SK-N-SH treated with all-trans-retinoic acid at 6 μM for 48 hours (cell line): ENCODE measurements around the gene C17orf100.

Source experiments
- ATAC-seq: fragments of 200-7000 bp; cut with Tn5 transposase; 3 replicates; pipeline ENCODE4 v1.9.1; 2020; ENCODE audit warnings: mild to moderate bottlenecking, moderate library complexity
- ARNTL ChIP-seq: fragments of 450-650 bp; formaldehyde crosslinking; IDR thresholded peaks from 2 replicates; pipeline ENCODE4 v1.5.0; 2020; ENCODE audit warnings: low read depth, mild to moderate bottlenecking, moderate library complexity, borderline replicate concordance
- CSDC2 ChIP-seq: fragments of 250-450 bp; sonication (Bioruptor Pico); IDR thresholded peaks from 2 replicates; pipeline ENCODE4 v1.5.0; 2020; ENCODE audit warnings: mild to moderate bottlenecking, moderate library complexity
- GLIS3 ChIP-seq: fragments of 250-450 bp; sonication (Bioruptor Pico); IDR thresholded peaks from 2 replicates; pipeline ENCODE4 v1.5.0; 2020; ENCODE audit warnings: mild to moderate bottlenecking, moderate library complexity
- ISL1 ChIP-seq: fragments of 250-450 bp; sonication (Bioruptor Pico); IDR thresholded peaks from 2 replicates; pipeline ENCODE4 v2.1.2; 2022; ENCODE audit warnings: mild to moderate bottlenecking, moderate library complexity
- OSR1 ChIP-seq: fragments of 250-450 bp; sonication (Bioruptor Pico); IDR thresholded peaks from 2 replicates; pipeline ENCODE4 v1.8.0; 2022; ENCODE audit warnings: moderate library complexity, mild to moderate bottlenecking, inconsistent platforms
- PPARA ChIP-seq: fragments of 250-450 bp; sonication (Bioruptor Pico); IDR thresholded peaks from 2 replicates; pipeline ENCODE4 v1.5.0; 2020; ENCODE audit warnings: mild to moderate bottlenecking, borderline replicate concordance
- RARB ChIP-seq: fragments of 250-450 bp; sonication (Bioruptor Pico); IDR thresholded peaks from 2 replicates; pipeline ENCODE4 v1.8.0; 2021; ENCODE audit warnings: mild to moderate bottlenecking, moderate library complexity
- SNAI2 ChIP-seq: fragments of 250-450 bp; sonication (Bioruptor Pico); IDR thresholded peaks from 2 replicates; pipeline ENCODE4 v1.5.0; 2020; ENCODE audit warnings: mild to moderate bottlenecking, moderate library complexity
- TOX ChIP-seq: fragments of 250-450 bp; sonication (Bioruptor Pico); IDR thresholded peaks from 2 replicates; pipeline ENCODE4 v1.8.0; 2021; ENCODE audit warnings: mild to moderate bottlenecking, moderate library complexity, borderline replicate concordance
- TSHZ2 ChIP-seq: fragments of 250-450 bp; sonication (Bioruptor Pico); IDR thresholded peaks from 2 replicates; pipeline ENCODE4 v1.5.0; 2020; ENCODE audit warnings: mild to moderate bottlenecking, moderate library complexity
- ZC3H10 ChIP-seq: fragments of 250-450 bp; sonication (Bioruptor Pico); IDR thresholded peaks from 2 replicates; pipeline ENCODE4 v1.5.1; 2021; ENCODE audit warnings: mild to moderate bottlenecking, moderate library complexity
- ZFP3 ChIP-seq: fragments of 250-450 bp; sonication (Bioruptor Pico); IDR thresholded peaks from 2 replicates; pipeline ENCODE4 v1.5.0; 2020; ENCODE audit warnings: mild to moderate bottlenecking, moderate library complexity
- ZFP30 ChIP-seq: fragments of 450-650 bp; formaldehyde crosslinking; IDR thresholded peaks from 2 replicates; pipeline ENCODE4 v1.5.0; 2022; ENCODE audit warnings: mild to moderate bottlenecking, moderate library complexity
- ZNF565 ChIP-seq: fragments of 450-650 bp; formaldehyde crosslinking; conservative IDR thresholded peaks from 2 replicates; pipeline ENCODE4 v1.5.0; 2020; ENCODE audit warnings: low read depth, mild to moderate bottlenecking, moderate library complexity
- ZNF8 ChIP-seq: fragments of 450-650 bp; formaldehyde crosslinking; IDR thresholded peaks from 2 replicates; pipeline ENCODE4 v1.5.0; 2020; ENCODE audit warnings: mild to moderate bottlenecking, moderate library complexity
- TF ChIP-seq, protein P1 (sequence below): fragments of 250-450 bp; sonication (Bioruptor Pico); IDR thresholded peaks from 2 replicates; pipeline ENCODE4 v1.8.0; 2021; ENCODE audit warnings: low read depth, mild to moderate bottlenecking, moderate library complexity, borderline replicate concordance
- TF ChIP-seq, protein P2 (sequence below): fragments of 250-450 bp; sonication (Bioruptor Pico); IDR thresholded peaks from 2 replicates; pipeline ENCODE4 v1.8.0; 2020; ENCODE audit warnings: mild to moderate bottlenecking, moderate library complexity, borderline replicate concordance
- TF ChIP-seq, protein P3 (sequence below): fragments of 250-450 bp; sonication (Bioruptor Pico); IDR thresholded peaks from 2 replicates; pipeline ENCODE4 v1.5.1; 2021; ENCODE audit warnings: mild to moderate bottlenecking, moderate library complexity

Gene C17orf100

DNA sequence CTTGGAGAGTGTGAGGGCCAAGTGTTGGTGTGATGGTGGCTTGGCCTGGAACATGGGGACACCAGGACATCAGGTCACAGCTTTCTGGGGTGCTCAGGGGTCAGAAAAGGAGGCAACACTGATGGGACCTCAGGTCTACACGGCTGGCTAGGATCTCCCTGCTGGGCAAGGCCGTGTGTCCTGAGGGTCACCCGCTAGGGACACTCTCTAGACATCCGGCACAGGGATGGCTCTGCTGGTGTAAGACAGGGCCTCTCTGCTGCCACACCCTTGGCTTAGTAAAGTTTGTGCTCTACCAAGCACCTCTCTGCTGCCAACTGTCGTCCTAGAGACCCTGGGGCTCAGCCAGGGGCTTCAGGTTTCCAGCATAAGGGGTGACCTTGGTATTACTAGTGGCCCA is 45.3 kb downstream of the C17orf100 start (continued):
- TF ChIP-seq TSHZ2 (CRISPR knock-in tag) (no peak), ZNF8 (CRISPR knock-in tag) (no peak)
- TF ChIP-seq, protein P1, sequence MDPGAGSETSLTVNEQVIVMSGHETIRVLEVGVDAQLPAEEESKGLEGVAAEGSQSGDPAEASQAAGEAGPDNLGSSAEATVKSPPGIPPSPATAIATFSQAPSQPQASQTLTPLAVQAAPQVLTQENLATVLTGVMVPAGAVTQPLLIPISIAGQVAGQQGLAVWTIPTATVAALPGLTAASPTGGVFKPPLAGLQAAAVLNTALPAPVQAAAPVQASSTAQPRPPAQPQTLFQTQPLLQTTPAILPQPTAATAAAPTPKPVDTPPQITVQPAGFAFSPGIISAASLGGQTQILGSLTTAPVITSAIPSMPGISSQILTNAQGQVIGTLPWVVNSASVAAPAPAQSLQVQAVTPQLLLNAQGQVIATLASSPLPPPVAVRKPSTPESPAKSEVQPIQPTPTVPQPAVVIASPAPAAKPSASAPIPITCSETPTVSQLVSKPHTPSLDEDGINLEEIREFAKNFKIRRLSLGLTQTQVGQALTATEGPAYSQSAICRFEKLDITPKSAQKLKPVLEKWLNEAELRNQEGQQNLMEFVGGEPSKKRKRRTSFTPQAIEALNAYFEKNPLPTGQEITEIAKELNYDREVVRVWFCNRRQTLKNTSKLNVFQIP (CRISPR knock-in tag), result no peak

DNA sequence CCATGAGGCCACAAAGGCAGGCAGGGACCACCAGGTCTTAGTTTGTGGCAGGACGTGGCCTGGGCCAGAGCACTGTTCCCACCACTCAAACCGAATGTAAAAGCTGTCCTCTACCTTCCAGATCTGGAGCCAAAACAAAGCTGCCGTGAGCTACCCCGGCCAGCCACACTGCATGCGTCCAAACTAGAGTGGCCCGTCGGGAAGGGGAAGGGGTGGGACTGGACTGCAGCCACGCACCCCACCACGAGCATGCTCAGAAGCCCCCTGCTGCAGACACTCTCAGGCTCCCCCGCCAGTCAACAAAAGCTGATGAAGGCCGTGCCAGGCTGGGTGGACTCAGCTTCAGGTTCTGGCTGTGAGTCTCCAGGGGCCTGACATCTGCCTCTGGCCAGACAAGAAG is 46.4 kb downstream of the C17orf100 start:
- TF ChIP-seq ZNF565 (no peak), TOX (CRISPR knock-in tag) (no peak), ZFP3 (CRISPR knock-in tag) (no peak), CSDC2 (no peak), ISL1 (CRISPR knock-in tag) (no peak)

GRCh38 chr17:6699997-6700947 is 48.7 kb downstream of the C17orf100 start:
- ATAC-seq, result no peak
- no peak for TF ChIP-seq ZC3H10 (CRISPR knock-in tag)
- no peak for TF ChIP-seq GLIS3
- TF ChIP-seq PPARA (CRISPR knock-in tag), result no peak
- no peak for TF ChIP-seq ZFP30 (CRISPR knock-in tag)
- no peak for TF ChIP-seq ARNTL (CRISPR knock-in tag)
- TF ChIP-seq, protein P2, sequence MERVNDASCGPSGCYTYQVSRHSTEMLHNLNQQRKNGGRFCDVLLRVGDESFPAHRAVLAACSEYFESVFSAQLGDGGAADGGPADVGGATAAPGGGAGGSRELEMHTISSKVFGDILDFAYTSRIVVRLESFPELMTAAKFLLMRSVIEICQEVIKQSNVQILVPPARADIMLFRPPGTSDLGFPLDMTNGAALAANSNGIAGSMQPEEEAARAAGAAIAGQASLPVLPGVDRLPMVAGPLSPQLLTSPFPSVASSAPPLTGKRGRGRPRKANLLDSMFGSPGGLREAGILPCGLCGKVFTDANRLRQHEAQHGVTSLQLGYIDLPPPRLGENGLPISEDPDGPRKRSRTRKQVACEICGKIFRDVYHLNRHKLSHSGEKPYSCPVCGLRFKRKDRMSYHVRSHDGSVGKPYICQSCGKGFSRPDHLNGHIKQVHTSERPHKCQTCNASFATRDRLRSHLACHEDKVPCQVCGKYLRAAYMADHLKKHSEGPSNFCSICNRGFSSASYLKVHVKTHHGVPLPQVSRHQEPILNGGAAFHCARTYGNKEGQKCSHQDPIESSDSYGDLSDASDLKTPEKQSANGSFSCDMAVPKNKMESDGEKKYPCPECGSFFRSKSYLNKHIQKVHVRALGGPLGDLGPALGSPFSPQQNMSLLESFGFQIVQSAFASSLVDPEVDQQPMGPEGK (CRISPR knock-in tag), result no peak
- no peak for TF ChIP-seq CSDC2
- TF ChIP-seq SNAI2 (CRISPR knock-in tag), result no peak
- TF ChIP-seq, all 23 proteins: peak for 0

More for the DNA sequence above, 46.4 kb downstream of the C17orf100 start:
- no peak for ATAC-seq

DNA sequence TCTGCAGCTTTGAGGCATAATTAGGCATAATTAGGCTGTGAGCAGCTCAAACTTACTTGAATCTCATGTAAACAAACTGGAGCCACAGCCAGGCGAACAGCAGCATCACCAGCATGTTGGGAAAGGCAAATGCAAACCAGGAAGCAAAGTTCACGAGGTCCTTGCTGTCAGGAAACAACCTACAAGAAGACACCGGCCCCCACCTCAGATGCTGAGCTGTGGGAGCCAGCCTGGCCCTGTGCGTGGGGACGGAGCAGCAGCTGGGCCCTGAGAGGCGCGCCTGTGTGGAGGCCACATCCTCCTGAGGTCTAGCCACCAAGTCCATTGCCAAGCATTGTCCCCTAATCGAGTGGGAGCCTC is 49.4 kb downstream of the C17orf100 start:
- TF ChIP-seq ZFP30 (CRISPR knock-in tag) (no peak), GLIS3 (no peak), ISL1 (CRISPR knock-in tag) (no peak), ZC3H10 (CRISPR knock-in tag) (no peak), OSR1 (CRISPR knock-in tag) (no peak), RARB (CRISPR knock-in tag) (no peak)
- TF ChIP-seq, protein P1 (CRISPR knock-in tag), result no peak
- TF ChIP-seq, protein P3, sequence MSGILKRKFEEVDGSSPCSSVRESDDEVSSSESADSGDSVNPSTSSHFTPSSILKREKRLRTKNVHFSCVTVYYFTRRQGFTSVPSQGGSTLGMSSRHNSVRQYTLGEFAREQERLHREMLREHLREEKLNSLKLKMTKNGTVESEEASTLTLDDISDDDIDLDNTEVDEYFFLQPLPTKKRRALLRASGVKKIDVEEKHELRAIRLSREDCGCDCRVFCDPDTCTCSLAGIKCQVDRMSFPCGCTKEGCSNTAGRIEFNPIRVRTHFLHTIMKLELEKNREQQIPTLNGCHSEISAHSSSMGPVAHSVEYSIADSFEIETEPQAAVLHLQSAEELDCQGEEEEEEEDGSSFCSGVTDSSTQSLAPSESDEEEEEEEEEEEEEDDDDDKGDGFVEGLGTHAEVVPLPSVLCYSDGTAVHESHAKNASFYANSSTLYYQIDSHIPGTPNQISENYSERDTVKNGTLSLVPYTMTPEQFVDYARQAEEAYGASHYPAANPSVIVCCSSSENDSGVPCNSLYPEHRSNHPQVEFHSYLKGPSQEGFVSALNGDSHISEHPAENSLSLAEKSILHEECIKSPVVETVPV (CRISPR knock-in tag), result no peak
- no peak for ATAC-seq
